Bronchial epithelial cell (primary cell): ENCODE measurements around the gene PPP1R16B. TPM values are rescaled to one million over a fixed set of nuclear protein-coding genes. Genes with fewer than 3 reads are reported as not detected.

Source experiments
- DNase-seq: peaks from one replicate; pipeline ENCODE4 v3.0.0-alpha.2; 2010; ENCODE audit warnings: low read depth
- FAIRE-seq: peaks from 2 replicates; lab custom pipeline; 2011; peaks lifted over from hg19 to GRCh38; lab: Jason Lieb, UNC
- H3K27me3 ChIP-seq: 2 replicates; pipeline ENCODE4 v1.5.1; 2011; ENCODE audit warnings: low read length; ENCODE audit not compliant: control insufficient read depth, insufficient read depth
- H3K36me3 ChIP-seq: 2 replicates; pipeline ENCODE4 v1.5.1; 2011; ENCODE audit warnings: low read length; ENCODE audit not compliant: control insufficient read depth, insufficient read depth
- H3K4me3 ChIP-seq: 2 replicates; pipeline ENCODE4 v1.5.1; 2011; ENCODE audit warnings: mild to moderate bottlenecking, low read depth, low read length, control low read depth
- total RNA-seq: library from RNA; depleted of rRNA; stranded (reverse); fragments of >200 nt; gene quantifications from 2 replicates; pipeline ENCODE4 v1.2.1, GENCODE V29; 2014
- TF ChIP-seq, protein P1 (sequence below): IDR thresholded peaks from 2 replicates; pipeline ENCODE4 v1.5.1; 2011; ENCODE audit warnings: mild to moderate bottlenecking, moderate library complexity, low read length, control low read depth, inconsistent platforms; ENCODE audit not compliant: insufficient read depth, severe bottlenecking

Gene PPP1R16B
- total RNA-seq, 1 donor from 2014 or later = 0.26 TPM

DNA sequence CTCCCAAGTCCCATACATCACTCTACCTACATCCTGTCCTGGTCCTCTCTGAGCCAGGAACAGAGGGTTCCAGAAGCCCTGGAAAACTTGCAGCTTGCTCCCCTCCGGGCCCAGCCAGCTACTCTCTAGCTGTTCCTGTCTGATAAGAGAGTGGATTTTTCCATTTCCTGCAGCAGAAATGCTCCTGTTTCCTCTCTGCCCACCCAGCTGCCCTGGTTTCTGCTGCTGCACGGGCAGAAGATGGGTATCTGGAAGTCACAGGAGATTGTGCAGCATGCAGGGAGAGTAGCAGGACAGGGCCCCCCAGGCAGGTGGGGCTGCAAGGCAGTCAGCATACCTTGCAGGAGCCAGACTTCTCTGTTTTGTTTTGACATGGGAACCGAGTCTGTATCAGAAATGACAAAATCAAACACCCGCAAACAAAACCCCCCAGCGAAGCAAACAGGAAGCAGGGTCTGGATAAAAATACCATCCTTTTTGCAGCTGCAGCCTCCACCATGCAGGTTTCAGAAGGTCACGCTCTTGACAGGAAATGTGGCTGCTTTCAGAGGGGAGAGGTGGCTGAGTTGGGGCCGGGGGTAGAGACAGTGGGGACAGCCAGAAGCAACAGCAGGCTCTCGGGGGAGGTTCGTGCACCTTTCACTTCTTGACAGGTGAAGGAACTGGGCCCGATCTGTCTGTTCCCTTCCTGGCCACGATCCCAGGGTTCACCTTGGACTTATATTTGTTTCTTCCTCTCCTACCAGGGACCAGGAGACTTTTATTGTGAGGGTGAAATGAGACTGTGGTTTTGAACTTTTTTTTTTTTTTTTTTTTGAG is 69.9 kb downstream of the PPP1R16B start:
- no peak overlapping the region for H3K4me3 ChIP-seq
- FAIRE-seq = no peak
- TF ChIP-seq, protein P1, sequence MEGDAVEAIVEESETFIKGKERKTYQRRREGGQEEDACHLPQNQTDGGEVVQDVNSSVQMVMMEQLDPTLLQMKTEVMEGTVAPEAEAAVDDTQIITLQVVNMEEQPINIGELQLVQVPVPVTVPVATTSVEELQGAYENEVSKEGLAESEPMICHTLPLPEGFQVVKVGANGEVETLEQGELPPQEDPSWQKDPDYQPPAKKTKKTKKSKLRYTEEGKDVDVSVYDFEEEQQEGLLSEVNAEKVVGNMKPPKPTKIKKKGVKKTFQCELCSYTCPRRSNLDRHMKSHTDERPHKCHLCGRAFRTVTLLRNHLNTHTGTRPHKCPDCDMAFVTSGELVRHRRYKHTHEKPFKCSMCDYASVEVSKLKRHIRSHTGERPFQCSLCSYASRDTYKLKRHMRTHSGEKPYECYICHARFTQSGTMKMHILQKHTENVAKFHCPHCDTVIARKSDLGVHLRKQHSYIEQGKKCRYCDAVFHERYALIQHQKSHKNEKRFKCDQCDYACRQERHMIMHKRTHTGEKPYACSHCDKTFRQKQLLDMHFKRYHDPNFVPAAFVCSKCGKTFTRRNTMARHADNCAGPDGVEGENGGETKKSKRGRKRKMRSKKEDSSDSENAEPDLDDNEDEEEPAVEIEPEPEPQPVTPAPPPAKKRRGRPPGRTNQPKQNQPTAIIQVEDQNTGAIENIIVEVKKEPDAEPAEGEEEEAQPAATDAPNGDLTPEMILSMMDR = no peak
- no peak for DNase-seq
- H3K27me3 ChIP-seq = peaks cover 3% of the 10 kb centered on the region
- H3K36me3 ChIP-seq = no peaks in the 10 kb centered on the region

GRCh38 chr20:38877483-38877882 is 72.0 kb downstream of the PPP1R16B start:
- Histone ChIP-seq H3K4me3 (no peak overlapping the region), H3K36me3 (no peaks in the 10 kb centered on the region), H3K27me3 (peaks cover 3% of the 10 kb centered on the region)
- TF ChIP-seq, protein P1 = no peak
- FAIRE-seq (no peak), DNase-seq (no peak)

DNA sequence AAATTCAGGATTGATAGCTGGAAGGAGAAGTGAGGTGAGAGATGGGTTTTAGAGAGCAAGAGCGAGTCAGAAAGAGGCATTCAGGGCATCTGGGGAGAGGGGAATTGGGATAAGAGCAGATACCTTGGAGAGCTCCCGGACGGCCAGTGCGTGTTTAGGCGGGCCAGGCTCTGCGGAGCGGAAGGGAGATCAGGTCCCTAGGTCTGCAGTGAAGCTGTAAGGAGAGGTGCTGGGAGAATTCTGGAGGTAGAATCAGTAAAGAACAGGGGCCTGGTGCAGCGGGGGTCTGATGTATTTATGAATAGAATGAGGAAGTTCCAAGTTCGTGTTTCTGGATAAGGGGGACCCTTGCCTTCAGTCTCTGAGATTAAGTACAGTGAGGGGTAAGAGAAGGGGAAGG is 73.4 kb downstream of the PPP1R16B start:
- DNase-seq = peak; percentile 18
- no peak for FAIRE-seq
- no peaks in the 10 kb centered on the region for H3K27me3 ChIP-seq
- no peak overlapping the region for H3K4me3 ChIP-seq
- H3K36me3 ChIP-seq = no peaks in the 10 kb centered on the region
- TF ChIP-seq, protein P1 = no peak

DNA sequence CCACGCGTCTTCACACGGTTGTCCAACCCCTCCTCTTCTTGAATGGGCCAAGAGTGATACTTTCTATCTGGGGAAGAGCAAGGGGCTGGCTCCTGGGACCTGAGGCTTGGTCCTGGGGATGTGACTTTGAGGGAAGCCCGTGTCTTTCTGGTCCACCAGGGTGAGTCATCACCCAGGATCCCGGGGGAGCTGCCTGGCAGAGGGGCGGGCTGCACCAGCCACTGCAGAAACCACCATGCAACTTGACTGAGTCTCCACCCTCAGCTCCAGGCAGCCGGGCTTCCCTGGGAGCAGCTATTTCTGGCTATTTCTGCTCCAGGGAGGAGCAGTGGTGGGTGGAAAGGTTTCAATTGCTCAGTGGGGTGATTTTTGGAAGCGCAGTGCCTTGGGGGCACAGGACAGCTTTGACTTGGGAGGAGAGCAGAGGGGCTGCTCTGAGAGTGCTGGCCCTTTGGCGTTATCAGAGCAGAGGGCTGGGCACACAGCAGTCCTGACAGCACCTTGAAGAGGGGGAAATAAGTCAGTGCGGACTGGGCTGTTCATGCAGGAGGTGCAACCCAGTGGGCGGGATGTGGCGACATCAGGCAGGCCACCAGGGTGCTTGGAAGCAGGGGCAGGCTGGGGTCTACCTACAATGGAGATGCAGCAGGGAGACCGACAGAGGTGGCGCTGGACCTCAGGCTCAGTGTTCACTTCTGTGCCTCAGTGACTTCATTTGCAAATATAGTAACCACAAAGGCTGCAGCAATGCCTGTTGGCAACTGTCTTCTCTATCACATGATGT is 75.6 kb downstream of the PPP1R16B start:
- FAIRE-seq (no peak), DNase-seq (no peak)
- Histone ChIP-seq H3K4me3 (no peak overlapping the region), H3K27me3 (no peaks in the 10 kb centered on the region), H3K36me3 (no peaks in the 10 kb centered on the region)
- TF ChIP-seq, protein P1 = no peak

GRCh38 chr20:38881806-38882440 is 76.4 kb downstream of the PPP1R16B start:
- no peak overlapping the region for H3K4me3 ChIP-seq
- DNase-seq = no peak
- TF ChIP-seq, protein P1 = no peak
- H3K27me3 ChIP-seq = no peaks in the 10 kb centered on the region
- H3K36me3 ChIP-seq = no peaks in the 10 kb centered on the region
- no peak for FAIRE-seq
